ENCODE results near the gene TRMT61A.

DNA sequence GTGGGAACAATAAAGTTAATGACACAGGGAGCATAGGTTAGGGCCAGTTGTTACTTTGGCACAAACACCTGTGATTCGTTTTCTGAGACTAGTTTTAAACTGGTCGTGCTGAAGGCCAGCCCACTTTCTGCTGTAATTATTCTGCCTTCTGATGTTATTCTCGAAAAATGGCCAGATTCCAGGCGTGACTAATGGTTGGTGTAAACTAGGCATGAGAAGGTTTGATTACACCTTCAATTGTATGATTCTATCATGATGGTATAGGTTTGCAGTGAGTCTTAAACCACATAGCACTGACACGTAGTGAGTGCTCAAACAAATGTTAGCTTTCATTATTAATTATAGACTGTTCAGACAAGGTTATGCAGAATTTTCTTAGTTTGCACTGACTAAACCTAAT, 45.4 kb upstream of the TRMT61A start:
- TF ChIP-seq TAF1 (IDR thresholded peaks at IDR 0.05; ENCODE audit: borderline replicate concordance, low read depth, low read length) = no peak
- TF ChIP-seq POLR2AphosphoS5 (IDR thresholded peaks at IDR 0.05; ENCODE audit: low read depth, low read length) = no peak

Measured in GM12892 (cell line).